ENCODE measurements around the gene KRTAP4-7.

The KRTAP4-7 gene

DNA sequence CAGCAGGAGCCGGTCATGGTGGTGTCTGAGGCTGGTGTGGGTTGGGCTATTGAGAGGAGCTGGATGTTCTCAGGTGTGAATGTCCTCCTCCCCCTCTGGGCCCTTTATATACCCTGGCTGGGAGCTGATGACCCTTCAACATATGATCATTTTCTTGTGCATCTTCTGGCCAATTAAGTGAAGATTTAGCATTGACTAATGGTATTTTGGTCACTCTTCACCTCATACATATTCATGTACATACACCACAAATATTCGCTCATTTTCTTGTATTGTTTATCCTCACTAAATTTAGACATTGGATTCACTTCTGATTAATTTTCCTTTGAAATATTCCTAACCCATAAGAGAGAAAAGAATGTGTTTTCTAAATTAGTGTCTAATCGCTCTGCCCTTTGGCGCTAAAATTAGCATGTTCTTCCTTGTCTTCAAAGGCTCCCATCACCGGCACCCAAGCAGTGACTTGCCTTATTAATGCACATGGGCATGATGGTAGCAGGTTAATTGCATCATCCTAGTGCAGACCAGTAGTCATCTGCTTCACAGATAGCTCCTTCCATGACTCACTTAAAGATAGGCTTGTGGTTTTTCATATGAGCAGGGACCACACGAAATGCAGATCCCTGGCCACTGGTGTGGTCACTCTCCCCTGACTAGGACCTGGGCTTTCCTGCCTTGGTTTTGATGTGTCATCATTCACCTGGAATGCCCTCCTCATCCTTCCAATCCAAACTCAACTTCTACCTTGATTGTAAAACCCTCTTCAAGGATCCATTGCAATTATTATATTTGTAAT lies 17.9 kb upstream of the KRTAP4-7 start, which contains the start of gene KRTAP2-4:
KRTAP2-4 (minus strand) TSS at position 51 of the 796 bp plus-strand sequence; CDS start at position 17, 34 bp downstream.
- H2AFZ ChIP-seq (ENCODE audit: low read depth, low read length, severe bottlenecking) = no peak within 1 kb of the TSS
- H4K20me1 ChIP-seq (ENCODE audit: low read depth, low read length) = no peaks in the 10 kb centered on the region
- no peaks in the 10 kb centered on the region for H3F3A ChIP-seq (ENCODE audit: insufficient read depth)
- H3K36me3 ChIP-seq (ENCODE audit: low read length) = no peaks in the 10 kb centered on the region
- no peak within 1 kb of the TSS for H3K4me2 ChIP-seq (ENCODE audit: low read depth, low read length, poor library complexity, severe bottlenecking)
- no peaks in the 10 kb centered on the region for H3K27me3 ChIP-seq (ENCODE audit: low read length)
- H3K9me2 ChIP-seq (replicated peaks; ENCODE audit: insufficient read depth, low read length) = no peaks in the 10 kb centered on the region
- H3K27ac ChIP-seq (ENCODE audit: low read depth, low read length) = no peak within 1 kb of the TSS
- TF ChIP-seq EZH2phosphoT487 (conservative IDR thresholded peaks at IDR 0.05; ENCODE audit: low read length) = no peak
- TF ChIP-seq, protein P1, sequence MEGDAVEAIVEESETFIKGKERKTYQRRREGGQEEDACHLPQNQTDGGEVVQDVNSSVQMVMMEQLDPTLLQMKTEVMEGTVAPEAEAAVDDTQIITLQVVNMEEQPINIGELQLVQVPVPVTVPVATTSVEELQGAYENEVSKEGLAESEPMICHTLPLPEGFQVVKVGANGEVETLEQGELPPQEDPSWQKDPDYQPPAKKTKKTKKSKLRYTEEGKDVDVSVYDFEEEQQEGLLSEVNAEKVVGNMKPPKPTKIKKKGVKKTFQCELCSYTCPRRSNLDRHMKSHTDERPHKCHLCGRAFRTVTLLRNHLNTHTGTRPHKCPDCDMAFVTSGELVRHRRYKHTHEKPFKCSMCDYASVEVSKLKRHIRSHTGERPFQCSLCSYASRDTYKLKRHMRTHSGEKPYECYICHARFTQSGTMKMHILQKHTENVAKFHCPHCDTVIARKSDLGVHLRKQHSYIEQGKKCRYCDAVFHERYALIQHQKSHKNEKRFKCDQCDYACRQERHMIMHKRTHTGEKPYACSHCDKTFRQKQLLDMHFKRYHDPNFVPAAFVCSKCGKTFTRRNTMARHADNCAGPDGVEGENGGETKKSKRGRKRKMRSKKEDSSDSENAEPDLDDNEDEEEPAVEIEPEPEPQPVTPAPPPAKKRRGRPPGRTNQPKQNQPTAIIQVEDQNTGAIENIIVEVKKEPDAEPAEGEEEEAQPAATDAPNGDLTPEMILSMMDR (IDR thresholded peaks at IDR 0.05; ENCODE audit: insufficient read depth, low read length, poor library complexity, severe bottlenecking) = no peak
- H3K79me2 ChIP-seq (ENCODE audit: insufficient read depth, low read length) = no peaks in the 10 kb centered on the region
- H3K9me3 ChIP-seq (ENCODE audit: insufficient read depth, low read length) = no peaks in the 10 kb centered on the region
- no peak within 1 kb of the TSS for H3K9ac ChIP-seq (ENCODE audit: low read length)
- no peak within 1 kb of the TSS for H3K4me3 ChIP-seq (ENCODE audit: insufficient read depth, low read length, poor library complexity, severe bottlenecking)

- no peak overlapping the region for H2AFZ ChIP-seq (ENCODE audit: low read depth, low read length, severe bottlenecking)
- H3K27ac ChIP-seq (ENCODE audit: low read depth, low read length) = no peak overlapping the region
- no peak overlapping the region for H3K4me3 ChIP-seq (ENCODE audit: insufficient read depth, low read length, poor library complexity, severe bottlenecking)
- no peaks in the 10 kb centered on the region for H3K36me3 ChIP-seq (ENCODE audit: low read length)
- no peak overlapping the region for H3K9ac ChIP-seq (ENCODE audit: low read length)
- TF ChIP-seq, protein P1 (IDR thresholded peaks at IDR 0.05; ENCODE audit: insufficient read depth, low read length, poor library complexity, severe bottlenecking) = no peak
- TF ChIP-seq EZH2phosphoT487 (conservative IDR thresholded peaks at IDR 0.05; ENCODE audit: low read length) = no peak
- no peak overlapping the region for H3K4me2 ChIP-seq (ENCODE audit: low read depth, low read length, poor library complexity, severe bottlenecking)
- no peaks in the 10 kb centered on the region for H3K9me3 ChIP-seq (ENCODE audit: insufficient read depth, low read length)
- H3K9me2 ChIP-seq (replicated peaks; ENCODE audit: insufficient read depth, low read length) = no peaks in the 10 kb centered on the region
- H4K20me1 ChIP-seq (ENCODE audit: low read depth, low read length) = no peaks in the 10 kb centered on the region
- H3F3A ChIP-seq (ENCODE audit: insufficient read depth) = no peaks in the 10 kb centered on the region
- no peaks in the 10 kb centered on the region for H3K79me2 ChIP-seq (ENCODE audit: insufficient read depth, low read length)
- no peaks in the 10 kb centered on the region for H3K27me3 ChIP-seq (ENCODE audit: low read length)
Observed at GRCh38 chr17:41067281-41067680, 16.7 kb upstream of the KRTAP4-7 start.

GRCh38 chr17:41069031-41069430 lies 14.9 kb upstream of the KRTAP4-7 start:
- TF ChIP-seq EZH2phosphoT487 (conservative IDR thresholded peaks at IDR 0.05; ENCODE audit: low read length) = no peak
- TF ChIP-seq, protein P1 (IDR thresholded peaks at IDR 0.05; ENCODE audit: insufficient read depth, low read length, poor library complexity, severe bottlenecking) = no peak
- no peaks in the 10 kb centered on the region for H4K20me1 ChIP-seq (ENCODE audit: low read depth, low read length)
- H3K9me2 ChIP-seq (replicated peaks; ENCODE audit: insufficient read depth, low read length) = no peaks in the 10 kb centered on the region
- H3K4me3 ChIP-seq (ENCODE audit: insufficient read depth, low read length, poor library complexity, severe bottlenecking) = no peak overlapping the region
- no peak overlapping the region for H3K27ac ChIP-seq (ENCODE audit: low read depth, low read length)
- H3K4me2 ChIP-seq (ENCODE audit: low read depth, low read length, poor library complexity, severe bottlenecking) = no peak overlapping the region
- H3F3A ChIP-seq (ENCODE audit: insufficient read depth) = no peaks in the 10 kb centered on the region
- H2AFZ ChIP-seq (ENCODE audit: low read depth, low read length, severe bottlenecking) = no peak overlapping the region
- H3K79me2 ChIP-seq (ENCODE audit: insufficient read depth, low read length) = no peaks in the 10 kb centered on the region
- H3K27me3 ChIP-seq (ENCODE audit: low read length) = no peaks in the 10 kb centered on the region
- no peaks in the 10 kb centered on the region for H3K9me3 ChIP-seq (ENCODE audit: insufficient read depth, low read length)
- no peak overlapping the region for H3K9ac ChIP-seq (ENCODE audit: low read length)
- no peaks in the 10 kb centered on the region for H3K36me3 ChIP-seq (ENCODE audit: low read length)

All from SU-DHL-6 (cell line).